Right ventricle myocardium superior (tissue), 1 donor: ENCODE data around the gene OR5K1. TPM values are rescaled to one million over a fixed set of nuclear protein-coding genes. Genes with fewer than 3 reads are reported as not detected.

Experiments
- ATAC-seq: fragments of 200-7000 bp; cut with Tn5 transposase; one replicate; pipeline ENCODE4 v1.9.1; 2020; ENCODE audit warnings: mild to moderate bottlenecking; ENCODE audit not compliant: poor library complexity
- DNase-seq: peaks from one replicate; pipeline ENCODE4 v3.0.0-alpha.2; 2020
- intact Hi-C: fragments of 100-400 bp; cut with DNase I; formaldehyde crosslinking; loops from one replicate; pipeline ENCODE4 v1.11.2; 2022
- long read RNA-seq: library from polyadenylated mRNA; unstranded; transcript quantifications from one replicate; pipeline ENCODE4 v2.0.0, GENCODE V29; 2021
- total RNA-seq: library from RNA; stranded (reverse); fragmentation: NEBNext Ultra II Directional; extraction: Animal tissue kit (Norgen Biotek cat#: 25700); gene quantifications from one replicate; pipeline ENCODE4 v1.2.1, GENCODE V29; 2021
- donor health status: DM: no; HTN: yes; CAD: no; lungs with severe emphysema.

Gene OR5K1
- not detected for total RNA-seq
- long read RNA-seq: 0 reads

GRCh38 chr3:98462901-98463300 is at the start of gene OR5K1:
Gene OR5K1, plus strand, starts transcription at chr3:98463201. Its CDS starts 6,376 bp downstream, at chr3:98469577.
- ATAC-seq: no peak
- intact Hi-C loops: no loop called here

GRCh38 chr3:98432575-98432974 is 30.4 kb upstream of the OR5K1 start:
- ATAC-seq (no peak), DNase-seq (no peak)
- intact Hi-C loops: no loop called here

More at GRCh38 chr3:98462901-98463300, at the start of gene OR5K1:
- DNase-seq: no peak

- intact Hi-C loops: no loop called here
- no peak for ATAC-seq
Measured at GRCh38 chr3:98433764-98434163, 29.2 kb upstream of the OR5K1 start.

GRCh38 chr3:98434412-98434811 is 28.6 kb upstream of the OR5K1 start:
- DNase-seq (no peak), ATAC-seq (no peak)
- intact Hi-C loops: no loop called here

More at GRCh38 chr3:98433764-98434163, 29.2 kb upstream of the OR5K1 start:
- no peak for DNase-seq

- DNase-seq (no peak), ATAC-seq (no peak)
- intact Hi-C loops: no loop called here
Measured at GRCh38 chr3:98440283-98440682, 22.7 kb upstream of the OR5K1 start.

- ATAC-seq: no peak
- intact Hi-C loops: no loop called here
Measured at GRCh38 chr3:98445949-98446406, 17.0 kb upstream of the OR5K1 start.

GRCh38 chr3:98449606-98450193 is 13.3 kb upstream of the OR5K1 start:
- ATAC-seq: no peak
- intact Hi-C loops: no loop called here
- DNase-seq: no peak

More at GRCh38 chr3:98445949-98446406, 17.0 kb upstream of the OR5K1 start:
- DNase-seq: no peak

GRCh38 chr3:98450372-98450771 is 12.6 kb upstream of the OR5K1 start:
- DNase-seq (no peak), ATAC-seq (no peak)
- intact Hi-C loops: no loop called here

GRCh38 chr3:98453827-98454226 is 9.2 kb upstream of the OR5K1 start:
- intact Hi-C loops: no loop called here
- DNase-seq: no peak
- no peak for ATAC-seq

- ATAC-seq (no peak), DNase-seq (no peak)
- intact Hi-C loops: no loop called here
Measured at GRCh38 chr3:98454929-98455328, 8.1 kb upstream of the OR5K1 start.

GRCh38 chr3:98457543-98457942 is 5.5 kb upstream of the OR5K1 start:
- no peak for DNase-seq
- intact Hi-C loops: no loop called here
- ATAC-seq: no peak

- no peak for DNase-seq
- ATAC-seq: no peak
- intact Hi-C loops: no loop called here
Measured at GRCh38 chr3:98460220-98460619, 2.8 kb upstream of the OR5K1 start.

- DNase-seq (no peak), ATAC-seq (no peak)
- intact Hi-C loops: no loop called here
Measured at GRCh38 chr3:98482717-98483482, 19.9 kb downstream of the OR5K1 start.

- DNase-seq (no peak), ATAC-seq (no peak)
- intact Hi-C loops: no loop called here
Measured at GRCh38 chr3:98483626-98484025, 20.6 kb downstream of the OR5K1 start.

GRCh38 chr3:98497381-98497780 is 34.4 kb downstream of the OR5K1 start, which contains the start of gene OR5K2:
Gene OR5K2, plus strand, starts transcription at chr3:98497681. Its CDS starts 0 bp downstream, at chr3:98497681.
- intact Hi-C loops: no loop called here
- DNase-seq: no peak
- no peak for ATAC-seq

- intact Hi-C loops: no loop called here
- DNase-seq: no peak
- ATAC-seq: no peak
Measured at GRCh38 chr3:98500019-98500418, 37.0 kb downstream of the OR5K1 start.

GRCh38 chr3:98501270-98501669 is 38.3 kb downstream of the OR5K1 start:
- DNase-seq (no peak), ATAC-seq (no peak)

GRCh38 chr3:98501863-98502576 is 39.0 kb downstream of the OR5K1 start:
- ATAC-seq (no peak), DNase-seq (no peak)
- intact Hi-C loops: no loop called here

More at GRCh38 chr3:98501270-98501669, 38.3 kb downstream of the OR5K1 start:
- intact Hi-C loops: no loop called here

GRCh38 chr3:98504539-98504938 is 41.5 kb downstream of the OR5K1 start:
- intact Hi-C loops: no loop called here
- ATAC-seq (no peak), DNase-seq (no peak)
